Fibroblast of pulmonary artery (primary cell): ENCODE data around the gene CSTF1.
A peak's percentile ranks its signal among the peaks of the same experiment; 100 is the strongest.

Experiments
- DNase-seq: peaks from one replicate; pipeline ENCODE4 v3.0.0-alpha.2; 2010; ENCODE audit warnings: low read depth
- H3K4me3 ChIP-seq: replicated peaks from 2 replicates; pipeline ENCODE4 v1.5.1; 2011; ENCODE audit warnings: low read depth, mild to moderate bottlenecking, control low read depth, low read length, moderate library complexity
- TF ChIP-seq, protein P1 (sequence below): IDR thresholded peaks from 2 replicates; pipeline ENCODE4 v1.5.1; 2011; ENCODE audit warnings: mild to moderate bottlenecking, control low read depth, low read length, inconsistent platforms; ENCODE audit errors: missing control alignments

CSTF1 gene

DNA sequence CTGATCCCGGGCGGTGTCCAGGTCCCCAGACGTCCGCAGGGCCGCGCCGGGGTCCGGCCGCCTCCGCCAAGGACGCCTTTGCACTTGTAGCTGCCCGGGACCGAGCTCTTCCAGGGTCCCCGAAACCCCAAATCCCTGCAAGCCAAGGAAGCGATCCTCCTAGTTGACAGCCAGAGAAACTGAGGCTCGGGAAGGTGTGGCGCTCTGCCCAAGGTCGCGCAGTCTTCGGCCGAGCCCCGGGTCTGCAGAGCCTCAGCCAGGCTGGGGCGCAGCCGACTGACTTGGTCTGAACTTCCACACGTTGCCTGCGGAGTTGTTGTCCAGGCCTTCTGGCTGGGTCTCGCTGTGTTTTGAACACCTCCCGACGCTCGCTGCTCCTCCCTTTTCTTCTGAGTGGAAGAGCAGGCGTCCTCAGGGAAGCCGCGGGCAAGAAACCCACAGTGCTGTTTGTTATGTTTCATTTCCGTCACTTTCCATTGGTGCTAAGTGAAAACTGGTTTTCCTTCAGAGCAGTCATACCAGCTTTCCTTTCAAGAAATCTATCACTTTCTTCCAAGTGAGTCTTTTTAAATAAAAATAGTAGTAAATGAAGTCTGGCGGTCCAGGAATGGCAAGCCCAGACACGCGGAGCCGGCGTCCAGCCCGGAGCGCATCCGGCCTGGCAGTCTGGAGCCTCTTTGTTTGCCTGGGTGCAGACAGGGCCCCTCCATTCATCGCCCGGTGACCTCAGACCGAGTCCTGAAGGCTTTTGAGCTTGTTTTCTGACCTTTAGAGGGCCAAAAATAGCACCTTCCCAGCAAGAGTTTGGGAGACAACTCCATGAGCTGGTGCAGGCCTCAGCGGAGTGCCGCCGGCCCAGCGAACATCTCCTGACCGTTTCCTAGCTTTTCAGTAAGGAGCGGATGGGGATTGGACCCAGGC lies 33.0 kb upstream of the CSTF1 start:
- peak; percentile 79 for DNase-seq
- TF ChIP-seq, protein P1, sequence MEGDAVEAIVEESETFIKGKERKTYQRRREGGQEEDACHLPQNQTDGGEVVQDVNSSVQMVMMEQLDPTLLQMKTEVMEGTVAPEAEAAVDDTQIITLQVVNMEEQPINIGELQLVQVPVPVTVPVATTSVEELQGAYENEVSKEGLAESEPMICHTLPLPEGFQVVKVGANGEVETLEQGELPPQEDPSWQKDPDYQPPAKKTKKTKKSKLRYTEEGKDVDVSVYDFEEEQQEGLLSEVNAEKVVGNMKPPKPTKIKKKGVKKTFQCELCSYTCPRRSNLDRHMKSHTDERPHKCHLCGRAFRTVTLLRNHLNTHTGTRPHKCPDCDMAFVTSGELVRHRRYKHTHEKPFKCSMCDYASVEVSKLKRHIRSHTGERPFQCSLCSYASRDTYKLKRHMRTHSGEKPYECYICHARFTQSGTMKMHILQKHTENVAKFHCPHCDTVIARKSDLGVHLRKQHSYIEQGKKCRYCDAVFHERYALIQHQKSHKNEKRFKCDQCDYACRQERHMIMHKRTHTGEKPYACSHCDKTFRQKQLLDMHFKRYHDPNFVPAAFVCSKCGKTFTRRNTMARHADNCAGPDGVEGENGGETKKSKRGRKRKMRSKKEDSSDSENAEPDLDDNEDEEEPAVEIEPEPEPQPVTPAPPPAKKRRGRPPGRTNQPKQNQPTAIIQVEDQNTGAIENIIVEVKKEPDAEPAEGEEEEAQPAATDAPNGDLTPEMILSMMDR = no peak
- peak overlapping the region; percentile 86 for H3K4me3 ChIP-seq

DNA sequence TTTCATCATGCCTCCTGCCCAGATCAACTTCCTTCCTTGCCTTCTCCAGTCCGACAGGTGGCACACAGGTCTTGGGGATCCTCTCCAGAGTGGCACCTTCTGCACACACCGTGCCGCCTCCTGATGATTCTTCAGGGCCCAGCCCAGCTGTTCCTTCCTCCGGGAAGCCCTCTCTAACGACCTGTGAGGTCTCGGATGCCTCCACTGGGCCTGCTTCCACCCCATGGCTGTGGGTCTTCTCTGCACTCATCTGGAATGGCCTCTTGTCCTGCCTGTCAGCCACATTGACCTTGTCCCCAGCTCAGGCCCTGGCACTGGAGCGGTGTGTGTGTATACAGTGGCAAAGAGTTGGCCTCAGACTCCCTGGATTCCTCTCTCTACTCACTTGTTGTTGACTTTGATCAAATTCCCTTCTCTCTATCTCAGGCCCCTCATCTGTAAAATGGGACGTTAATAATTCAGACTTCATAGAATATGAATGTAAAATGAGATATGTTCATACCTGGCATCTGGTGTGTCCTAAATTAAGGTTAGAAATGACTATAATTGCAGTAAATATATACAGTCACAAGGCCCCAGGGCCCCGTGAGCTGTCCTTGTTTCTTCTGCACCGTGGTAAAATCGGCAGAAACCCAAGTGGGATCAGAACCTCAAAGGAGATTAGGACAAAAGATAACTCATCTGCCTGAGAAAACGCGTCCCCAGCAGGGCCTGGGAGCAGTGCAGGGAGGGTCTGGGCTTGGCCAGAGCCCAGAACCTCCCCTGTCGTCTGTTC lies 32.1 kb upstream of the CSTF1 start:
- H3K4me3 ChIP-seq = peak overlapping the region; percentile 86
- TF ChIP-seq, protein P1 = no peak

DNA sequence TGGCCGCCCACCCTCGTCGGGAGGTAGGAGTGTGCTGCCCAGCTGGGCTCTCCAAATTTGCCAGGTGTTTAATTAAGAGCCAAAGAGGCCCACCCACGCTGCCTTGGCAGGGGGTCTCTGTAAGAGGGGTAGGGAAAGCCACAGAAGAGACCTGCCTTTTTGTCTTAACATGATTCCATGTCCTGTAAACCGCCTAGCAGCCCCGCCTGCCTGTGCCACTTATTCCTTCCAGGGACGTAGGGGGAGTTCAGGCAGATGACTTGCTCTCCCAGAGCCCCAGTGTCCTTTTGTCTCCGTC lies 31.6 kb upstream of the CSTF1 start:
- DNase-seq = no peak
- TF ChIP-seq, protein P1 = no peak
- no peak overlapping the region for H3K4me3 ChIP-seq

More for the DNA sequence above, 32.1 kb upstream of the CSTF1 start:
- no peak for DNase-seq

DNA sequence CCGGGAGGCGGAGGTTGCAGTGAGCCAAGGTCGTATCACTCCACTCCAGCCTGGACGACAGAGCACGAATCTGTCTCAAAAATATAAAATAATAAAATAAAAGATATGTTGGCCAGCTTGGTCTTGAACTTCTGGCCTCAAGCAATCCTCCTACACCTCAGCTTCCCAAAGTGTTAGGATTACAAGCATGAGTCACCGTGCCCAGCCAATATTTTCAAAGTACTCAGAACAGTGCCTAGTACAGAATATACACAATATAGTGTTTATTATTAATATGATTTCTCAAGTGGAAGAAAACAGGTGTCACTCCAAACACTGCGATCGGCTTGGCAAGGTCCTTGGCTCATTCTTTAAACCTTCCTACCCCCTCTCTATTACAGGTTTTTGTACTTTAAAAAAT lies 30.5 kb upstream of the CSTF1 start:
- H3K4me3 ChIP-seq = no peak overlapping the region
- TF ChIP-seq, protein P1 = no peak
- DNase-seq = no peak

DNA sequence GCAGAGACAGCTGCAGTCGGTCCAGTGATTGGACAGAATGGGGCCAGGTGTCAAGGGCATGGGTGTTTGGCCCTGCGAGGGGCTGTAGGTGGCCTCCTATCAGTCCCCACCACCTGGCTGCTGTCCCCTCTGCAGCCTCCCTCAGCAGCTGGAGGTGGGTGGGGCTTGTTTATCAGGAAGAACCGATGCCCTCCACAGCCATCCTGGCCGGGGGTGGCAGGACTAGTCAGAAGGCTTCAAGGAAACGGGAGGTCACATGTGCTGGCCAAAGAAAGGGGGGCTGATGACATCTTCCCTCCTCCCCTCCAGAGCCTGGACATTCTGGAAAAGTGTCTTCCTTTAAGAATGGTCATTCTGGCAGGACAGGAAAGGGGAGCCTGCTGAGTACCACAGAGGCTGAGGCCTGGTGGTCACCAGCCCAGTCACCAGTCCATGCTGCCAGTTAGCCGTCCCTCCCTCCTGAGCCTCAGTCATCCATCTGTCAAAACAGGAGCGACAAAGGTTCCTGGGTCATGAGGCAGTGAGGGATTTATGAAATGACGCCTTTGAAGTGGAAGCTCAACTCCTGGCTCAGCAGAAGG lies 29.5 kb upstream of the CSTF1 start:
- DNase-seq = no peak
- TF ChIP-seq, protein P1 = no peak
- H3K4me3 ChIP-seq = no peak overlapping the region

DNA sequence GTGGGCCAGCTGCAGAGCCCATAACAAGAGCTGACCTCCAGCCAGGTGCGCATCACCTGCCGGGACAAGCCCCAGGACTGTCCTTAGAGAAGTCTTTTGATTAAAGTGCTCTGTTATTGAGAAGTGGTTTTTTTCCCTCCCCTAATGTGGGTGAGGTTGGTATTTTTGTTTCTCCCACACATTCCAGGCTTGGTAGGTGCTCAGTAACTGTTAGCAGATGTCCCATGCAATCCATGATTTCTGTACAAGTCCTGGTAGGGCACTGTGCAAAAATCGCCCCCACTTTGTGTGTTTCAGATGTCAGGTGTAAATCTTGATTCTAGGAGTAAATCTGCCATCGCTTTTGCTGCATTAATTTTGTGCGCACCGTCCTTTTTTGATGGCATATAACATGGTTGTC lies 29.0 kb upstream of the CSTF1 start:
- no peak overlapping the region for H3K4me3 ChIP-seq
- TF ChIP-seq, protein P1 = no peak
- no peak for DNase-seq
